Karpas-422 (cell line): Measurements from ENCODE around the gene MRC2. TPM values are rescaled to one million over a fixed set of nuclear protein-coding genes. Genes with fewer than 3 reads are reported as not detected.

Source experiments
- DNase-seq: peaks from one replicate; pipeline ENCODE4 v3.0.0-alpha.2; 2015
- H2AFZ ChIP-seq: fragments of 200-600 bp; sonication (generic); 2 replicates; pipeline ENCODE4 v1.6.1; 2014; ENCODE audit warnings: antibody characterized with exemption, low read length, mixed read lengths
- H3K27ac ChIP-seq: fragments of 200-600 bp; sonication (generic); 2 replicates; pipeline ENCODE4 v1.5.1; 2014; ENCODE audit warnings: mild to moderate bottlenecking, low read length, moderate library complexity
- H3K27me3 ChIP-seq: fragments of 200-600 bp; sonication (generic); 2 replicates; pipeline ENCODE4 v1.6.1; 2014; ENCODE audit warnings: low read length, mixed read lengths
- H3K36me3 ChIP-seq: fragments of 200-600 bp; sonication (generic); 2 replicates; pipeline ENCODE4 v1.6.1; 2014; ENCODE audit warnings: low read length, mixed read lengths; ENCODE audit not compliant: insufficient read depth
- H3K4me1 ChIP-seq: fragments of 200-600 bp; sonication (generic); 2 replicates; pipeline ENCODE4 v1.6.1; 2014; ENCODE audit warnings: mild to moderate bottlenecking, low read length, mixed read lengths
- H3K4me2 ChIP-seq: fragments of 200-600 bp; sonication (generic); 2 replicates; pipeline ENCODE4 v1.6.1; 2014; ENCODE audit warnings: low read length, low read depth, mild to moderate bottlenecking; ENCODE audit not compliant: poor library complexity, severe bottlenecking
- H3K4me3 ChIP-seq: fragments of 200-600 bp; sonication (generic); 2 replicates; pipeline ENCODE4 v1.5.1; 2014; ENCODE audit warnings: mild to moderate bottlenecking, antibody characterized with exemption, low read length, mixed read lengths
- H3K79me2 ChIP-seq: fragments of 200-600 bp; sonication (generic); 2 replicates; pipeline ENCODE4 v1.6.1; 2014; ENCODE audit warnings: mild to moderate bottlenecking, low read length, mixed read lengths
- H3K9ac ChIP-seq: fragments of 200-600 bp; sonication (generic); 2 replicates; pipeline ENCODE4 v1.6.0; 2014; ENCODE audit warnings: low read length
- H3K9me2 ChIP-seq: fragments of 200-600 bp; sonication (generic), shearing (Covaris generic); replicated peaks from 2 replicates; pipeline ENCODE4 v1.6.0; 2014; ENCODE audit warnings: mild to moderate bottlenecking, low read length, moderate library complexity; ENCODE audit not compliant: insufficient read depth
- H3K9me3 ChIP-seq: fragments of 300-700, 200-600 bp; sonication (generic); 2 replicates; pipeline ENCODE4 v1.6.1; 2014; ENCODE audit warnings: low read length, mixed read lengths
- H4K20me1 ChIP-seq: fragments of 200-600 bp; sonication (generic); 2 replicates; pipeline ENCODE4 v1.6.1; 2014; ENCODE audit warnings: mild to moderate bottlenecking, antibody characterized with exemption, low read length, low read depth; ENCODE audit not compliant: insufficient read depth
- total RNA-seq: library from RNA; depleted of rRNA; stranded (reverse); fragments of >200 nt; shearing (Covaris generic); gene quantifications from 2 replicates; pipeline ENCODE4 v1.2.3, GENCODE V29; 2014; ENCODE audit warnings: low replicate concordance

MRC2 gene
- total RNA-seq, 1 experiment from 2014 or later, result 0.26 TPM

- no peaks in the 10 kb centered on the region for H3K27me3 ChIP-seq
- H3K9me3 ChIP-seq, result no peaks in the 10 kb centered on the region
- H2AFZ ChIP-seq, result no peak overlapping the region
- peaks cover 53% of the 10 kb centered on the region for H3K36me3 ChIP-seq
- H4K20me1 ChIP-seq, result no peaks in the 10 kb centered on the region
- H3K4me3 ChIP-seq, result no peak overlapping the region
- no peak overlapping the region for H3K4me2 ChIP-seq
- H3K27ac ChIP-seq, result no peak overlapping the region
- no peaks in the 10 kb centered on the region for H3K4me1 ChIP-seq
- H3K79me2 ChIP-seq, result peaks cover 19% of the 10 kb centered on the region; the same call in 1 of the 2 replicates
- H3K9me2 ChIP-seq, result no peaks in the 10 kb centered on the region
- H3K9ac ChIP-seq, result no peak overlapping the region
- DNase-seq, result no peak
These were observed 35.0 kb upstream of the MRC2 start for GRCh38 chr17:62592341-62593099.

- Histone ChIP-seq H3K4me2 (no peak overlapping the region), H3K4me1 (no peaks in the 10 kb centered on the region), H3K9ac (no peak overlapping the region), H3K4me3 (no peak overlapping the region), H3K9me2 (no peaks in the 10 kb centered on the region), H3K79me2 (peaks cover 9% of the 10 kb centered on the region; the same call in 1 of the 2 replicates), H3K9me3 (no peaks in the 10 kb centered on the region), H3K27me3 (no peaks in the 10 kb centered on the region), H2AFZ (no peak overlapping the region), H4K20me1 (no peaks in the 10 kb centered on the region), H3K27ac (no peak overlapping the region), H3K36me3 (peaks cover 49% of the 10 kb centered on the region)
- DNase-seq, result no peak
These were observed 32.0 kb upstream of the MRC2 start for GRCh38 chr17:62595484-62595883.

- Histone ChIP-seq H3K4me2 (no peak overlapping the region), H3K9me2 (no peaks in the 10 kb centered on the region), H4K20me1 (no peaks in the 10 kb centered on the region), H3K4me3 (no peak overlapping the region), H3K4me1 (no peaks in the 10 kb centered on the region), H3K79me2 (peaks cover 4% of the 10 kb centered on the region), H3K9ac (no peak overlapping the region), H3K36me3 (peaks cover 44% of the 10 kb centered on the region), H2AFZ (no peak overlapping the region), H3K27me3 (no peaks in the 10 kb centered on the region), H3K27ac (no peak overlapping the region), H3K9me3 (no peaks in the 10 kb centered on the region)
- no peak for DNase-seq
These were observed 30.8 kb upstream of the MRC2 start for GRCh38 chr17:62596662-62597061.

- H3K79me2 ChIP-seq, result peaks cover 4% of the 10 kb centered on the region
- H4K20me1 ChIP-seq, result no peaks in the 10 kb centered on the region
- H3K27me3 ChIP-seq, result no peaks in the 10 kb centered on the region
- no peak overlapping the region for H3K4me2 ChIP-seq
- no peaks in the 10 kb centered on the region for H3K9me2 ChIP-seq
- no peak overlapping the region for H3K27ac ChIP-seq
- H3K4me1 ChIP-seq, result no peaks in the 10 kb centered on the region
- H3K4me3 ChIP-seq, result no peak overlapping the region
- no peak overlapping the region for H3K9ac ChIP-seq
- H3K36me3 ChIP-seq, result peaks cover 45% of the 10 kb centered on the region
- H3K9me3 ChIP-seq, result no peaks in the 10 kb centered on the region
- DNase-seq, result no peak
- H2AFZ ChIP-seq, result no peak overlapping the region
These were observed 30.3 kb upstream of the MRC2 start for GRCh38 chr17:62597150-62597549.

DNA sequence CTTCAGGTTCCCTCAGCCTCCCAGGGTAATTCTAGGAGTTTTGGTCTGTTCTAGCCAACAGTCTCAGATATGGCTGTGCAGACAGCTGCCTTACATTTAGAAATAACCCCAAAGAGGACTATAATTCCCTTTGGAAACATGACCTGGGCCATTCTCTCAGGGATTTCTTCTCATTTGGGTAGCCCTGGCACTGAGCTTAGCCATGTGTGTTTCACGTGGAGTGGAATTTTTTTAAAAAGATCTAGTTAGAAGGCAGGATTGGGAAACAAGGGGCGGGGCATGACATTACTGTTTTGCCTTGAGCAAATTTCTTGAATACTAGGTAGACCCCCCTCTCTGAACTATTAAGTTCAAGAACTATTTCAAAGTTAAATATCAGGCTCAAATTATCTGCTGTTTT is 29.6 kb upstream of the MRC2 start:
- no peaks in the 10 kb centered on the region for H3K9me2 ChIP-seq
- peaks cover 48% of the 10 kb centered on the region for H3K36me3 ChIP-seq
- H3K4me3 ChIP-seq, result no peak overlapping the region
- H3K9ac ChIP-seq, result no peak overlapping the region
- no peaks in the 10 kb centered on the region for H3K9me3 ChIP-seq
- no peak overlapping the region for H2AFZ ChIP-seq
- no peaks in the 10 kb centered on the region for H4K20me1 ChIP-seq
- H3K4me2 ChIP-seq, result no peak overlapping the region
- DNase-seq, result no peak
- no peaks in the 10 kb centered on the region for H3K4me1 ChIP-seq
- H3K79me2 ChIP-seq, result peaks cover 4% of the 10 kb centered on the region
- H3K27ac ChIP-seq, result no peak overlapping the region
- H3K27me3 ChIP-seq, result no peaks in the 10 kb centered on the region

DNA sequence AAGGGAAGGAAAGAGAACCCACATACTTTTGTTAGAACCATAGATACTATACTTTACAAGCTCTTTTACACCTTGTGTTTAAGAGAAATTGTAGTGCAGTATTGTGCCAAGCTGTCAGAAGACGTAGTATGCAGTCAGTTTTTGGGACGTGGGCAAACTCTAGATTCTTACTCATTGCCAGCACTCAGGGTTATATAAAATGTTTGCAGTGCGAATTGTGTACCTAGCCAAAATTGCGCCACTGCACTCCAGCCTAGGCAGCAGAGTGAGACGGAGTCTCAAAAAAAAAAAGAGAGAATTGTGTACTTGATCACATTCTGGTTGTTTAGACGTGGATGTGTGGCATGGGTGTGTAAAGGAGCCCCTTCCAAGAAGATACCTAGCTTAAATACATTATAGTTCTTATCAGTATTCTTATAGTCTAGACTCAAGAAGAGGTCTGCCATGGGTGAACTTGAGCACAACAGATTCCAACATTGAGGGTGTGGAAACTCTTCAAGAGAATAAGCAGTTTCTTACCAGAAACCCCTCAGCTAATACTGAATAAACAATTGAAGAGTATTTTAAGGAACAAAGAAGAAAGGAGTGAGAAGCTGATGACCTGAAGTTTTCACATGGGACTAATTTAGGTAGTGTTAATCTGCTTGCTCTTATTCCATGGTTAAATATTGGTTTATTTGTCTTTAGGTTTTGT is 27.4 kb upstream of the MRC2 start:
- H3K27me3 ChIP-seq, result no peaks in the 10 kb centered on the region
- H4K20me1 ChIP-seq, result no peaks in the 10 kb centered on the region
- peaks cover 4% of the 10 kb centered on the region for H3K79me2 ChIP-seq
- no peak for DNase-seq
- H3K36me3 ChIP-seq, result peaks cover 33% of the 10 kb centered on the region
- H3K9ac ChIP-seq, result no peak overlapping the region
- H2AFZ ChIP-seq, result no peak overlapping the region
- H3K27ac ChIP-seq, result no peak overlapping the region
- no peak overlapping the region for H3K4me2 ChIP-seq
- no peaks in the 10 kb centered on the region for H3K9me3 ChIP-seq
- H3K4me1 ChIP-seq, result no peaks in the 10 kb centered on the region
- H3K4me3 ChIP-seq, result no peak overlapping the region
- H3K9me2 ChIP-seq, result no peaks in the 10 kb centered on the region

DNA sequence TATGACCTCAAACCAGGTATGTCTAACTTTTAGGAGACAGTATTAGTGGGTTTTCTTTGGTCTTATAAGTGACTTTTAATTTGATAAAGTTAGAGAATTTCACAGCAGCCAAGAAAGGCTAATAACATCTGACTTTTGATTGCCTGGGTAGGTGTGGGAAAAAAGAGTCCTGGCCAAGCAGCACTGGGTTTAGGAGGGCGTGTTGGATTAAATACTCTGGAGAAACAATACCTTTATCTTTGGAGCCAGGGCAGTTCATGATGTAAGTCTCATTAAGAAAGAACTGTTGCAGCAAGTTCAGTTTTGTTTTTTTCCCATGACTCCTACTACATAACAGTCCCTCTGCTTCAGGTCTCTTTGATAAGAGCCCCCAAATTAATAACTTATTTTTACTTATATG is 26.7 kb upstream of the MRC2 start:
- Histone ChIP-seq H3K27ac (no peak overlapping the region), H3K4me3 (no peak overlapping the region), H3K27me3 (no peaks in the 10 kb centered on the region), H3K79me2 (peaks cover 4% of the 10 kb centered on the region), H3K4me1 (no peaks in the 10 kb centered on the region), H3K9me3 (no peaks in the 10 kb centered on the region), H4K20me1 (no peaks in the 10 kb centered on the region), H3K9me2 (no peaks in the 10 kb centered on the region), H3K4me2 (no peak overlapping the region), H3K36me3 (peaks cover 27% of the 10 kb centered on the region), H3K9ac (no peak overlapping the region), H2AFZ (no peak overlapping the region)
- no peak for DNase-seq

- no peak for DNase-seq
These were observed 26.0 kb upstream of the MRC2 start for GRCh38 chr17:62601471-62601870.

More at GRCh38 chr17:62601471-62601870, 26.0 kb upstream of the MRC2 start:
- peaks cover 4% of the 10 kb centered on the region for H3K79me2 ChIP-seq
- no peak overlapping the region for H3K27ac ChIP-seq
- H3K36me3 ChIP-seq, result peaks cover 20% of the 10 kb centered on the region
- no peak overlapping the region for H3K4me3 ChIP-seq
- H3K9ac ChIP-seq, result no peak overlapping the region
- no peaks in the 10 kb centered on the region for H4K20me1 ChIP-seq
- H3K27me3 ChIP-seq, result no peaks in the 10 kb centered on the region
- no peaks in the 10 kb centered on the region for H3K9me3 ChIP-seq
- no peaks in the 10 kb centered on the region for H3K9me2 ChIP-seq
- no peak overlapping the region for H3K4me2 ChIP-seq
- no peaks in the 10 kb centered on the region for H3K4me1 ChIP-seq
- no peak overlapping the region for H2AFZ ChIP-seq
